Activated CD8-positive, alpha-beta memory T cell treated with anti-CD3 and anti-CD28 coated beads, Interleukin-2, amount 10 ng/mL, durations not matched to agents 7 days and 5 days (primary cell): ENCODE results near the gene TMEM14A. TPM values are rescaled to one million over a fixed set of nuclear protein-coding genes. Genes with fewer than 3 reads are reported as not detected.

Source experiments
- ATAC-seq: fragments of 150-1000 bp; cut with Tn5 transposase; one replicate; pipeline ENCODE4 v1.10.0; 2021; ENCODE audit warnings: moderate library complexity
- CTCF ChIA-PET: fragments of 350-600 bp; sonication (Branson Sonifier 250); formaldehyde crosslinking; loops from one replicate; lab custom pipeline; 2021; ENCODE audit warnings: antibody characterized with exemption; lab: Charles Lee
- DNase-seq: peaks from one replicate; pipeline ENCODE4 v3.0.0-alpha.2; 2020
- H3K27ac Mint-ChIP-seq: one replicate; pipeline ENCODE4 v1.8.0; 2021; ENCODE audit warnings: mild to moderate bottlenecking, mixed read lengths
- H3K27me3 Mint-ChIP-seq: one replicate; pipeline ENCODE4 v1.8.0; 2021; ENCODE audit warnings: mixed read lengths
- H3K36me3 Mint-ChIP-seq: one replicate; pipeline ENCODE4 v1.8.0; 2021; ENCODE audit warnings: mild to moderate bottlenecking, mixed read lengths
- H3K4me1 Mint-ChIP-seq: one replicate; pipeline ENCODE4 v1.8.0; 2021; ENCODE audit warnings: mixed read lengths
- H3K4me3 Mint-ChIP-seq: one replicate; pipeline ENCODE4 v1.8.0; 2021; ENCODE audit warnings: mild to moderate bottlenecking, moderate library complexity, mixed read lengths
- H3K9me3 Mint-ChIP-seq: one replicate; pipeline ENCODE4 v1.8.0; 2022; ENCODE audit warnings: low read depth, mixed read lengths
- total RNA-seq, 2 experiments: library from RNA; stranded (reverse); gene quantifications; one replicate each; pipeline ENCODE4 v1.2.3, GENCODE V29; 2021

The TMEM14A gene
- total RNA-seq, 2 experiments from 2014 or later = 23.2 to 25.8 TPM

DNA sequence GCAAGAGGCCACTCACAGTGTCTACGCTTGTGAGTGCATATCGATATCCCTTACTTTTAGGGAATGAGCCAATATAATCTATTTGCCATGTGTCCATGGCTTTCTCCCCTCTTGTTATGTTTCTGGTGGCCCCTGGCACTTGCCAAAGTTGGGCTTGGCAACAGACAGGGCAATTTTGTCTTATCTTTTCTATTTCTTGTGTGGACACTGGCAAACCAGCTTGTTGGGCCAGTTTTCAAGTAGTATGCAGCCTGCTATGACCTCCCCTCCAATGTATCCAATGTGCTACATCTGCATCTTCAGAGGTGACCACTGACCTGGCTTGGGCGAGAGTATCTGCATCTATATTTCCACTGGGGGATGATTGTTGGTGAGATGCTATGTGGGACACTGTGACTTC is 63.2 kb downstream of the TMEM14A start:
- H3K4me1 Mint-ChIP-seq = no peaks in the 10 kb centered on the region
- DNase-seq (no peak), ATAC-seq (no peak)
- no peak overlapping the region for H3K27ac Mint-ChIP-seq
- peaks cover 4% of the 10 kb centered on the region for H3K27me3 Mint-ChIP-seq
- no peaks in the 10 kb centered on the region for H3K36me3 Mint-ChIP-seq
- CTCF ChIA-PET = no interaction called here
- no peak overlapping the region for H3K4me3 Mint-ChIP-seq
- no peaks in the 10 kb centered on the region for H3K9me3 Mint-ChIP-seq

DNA sequence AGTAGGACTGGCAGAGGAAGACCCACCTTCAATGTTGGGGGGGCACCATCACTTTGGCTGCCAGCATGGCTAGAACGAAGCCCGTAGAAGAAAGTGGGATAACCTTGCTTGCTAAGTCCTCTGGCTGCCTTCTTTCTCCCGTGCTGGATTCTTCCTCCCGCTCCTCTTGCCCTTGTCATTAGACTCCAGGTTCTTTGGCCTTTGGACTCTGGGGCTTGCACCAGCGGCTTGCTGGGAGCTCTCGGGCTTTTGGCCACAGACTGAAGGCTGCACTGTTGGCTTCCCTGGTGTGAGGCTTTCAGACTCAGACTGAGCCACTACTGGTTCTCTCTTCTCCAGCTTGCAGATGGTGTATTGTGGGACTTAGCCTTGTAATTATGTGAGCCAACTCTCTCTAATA is 64.2 kb downstream of the TMEM14A start:
- Mint-ChIP-seq H3K27ac (no peak overlapping the region), H3K4me1 (no peaks in the 10 kb centered on the region), H3K36me3 (no peaks in the 10 kb centered on the region), H3K27me3 (peaks cover 4% of the 10 kb centered on the region), H3K9me3 (no peaks in the 10 kb centered on the region), H3K4me3 (no peak overlapping the region)
- CTCF ChIA-PET = no interaction called here
- DNase-seq = no peak
- ATAC-seq = no peak

DNA sequence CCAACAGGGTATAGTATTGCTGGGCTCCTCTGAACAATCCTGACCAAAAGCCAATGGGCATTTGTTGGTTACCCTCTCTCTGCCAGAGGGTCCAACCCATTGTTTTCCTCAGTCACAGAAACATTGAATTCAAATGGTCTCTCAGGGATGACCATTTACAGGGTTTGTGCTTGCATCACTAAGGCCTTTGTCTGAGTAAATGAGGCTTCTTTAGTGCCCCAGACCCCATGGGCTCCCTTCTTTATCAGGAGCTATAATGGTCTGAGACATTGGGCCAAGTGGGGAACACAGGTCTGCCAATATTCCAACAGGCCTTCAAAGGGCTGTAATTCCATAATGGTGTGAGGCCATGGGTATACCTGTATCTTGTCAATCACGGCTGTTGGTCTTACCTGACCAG is 65.2 kb downstream of the TMEM14A start:
- Mint-ChIP-seq H3K36me3 (no peaks in the 10 kb centered on the region), H3K9me3 (no peaks in the 10 kb centered on the region), H3K4me1 (no peaks in the 10 kb centered on the region), H3K4me3 (no peak overlapping the region), H3K27ac (no peak overlapping the region), H3K27me3 (peaks cover 4% of the 10 kb centered on the region)
- ATAC-seq = no peak
- CTCF ChIA-PET = no interaction called here
- no peak for DNase-seq

Other genes starting within 250 kb of the TMEM14A start
- gene TRAM2, start 94.1 kb upstream of the TMEM14A start, total RNA-seq = 1 to 10 TPM; 1.7 to 2.8 TPM
- gene GSTA2, start 92.4 kb downstream of the TMEM14A start, total RNA-seq = not detected
- not detected for gene GSTA1, start 132.7 kb downstream of the TMEM14A start, total RNA-seq
- gene GSTA5, start 169.7 kb downstream of the TMEM14A start, total RNA-seq = not detected
- not detected for gene GSTA3, start 238.6 kb downstream of the TMEM14A start, total RNA-seq